ENCODE results near the gene MEF2A. TPM values are rescaled to one million over a fixed set of nuclear protein-coding genes. Genes with fewer than 3 reads are reported as not detected.

MEF2A gene
- total RNA-seq, 1 experiment from 2014 or later = 29.6 TPM

DNA sequence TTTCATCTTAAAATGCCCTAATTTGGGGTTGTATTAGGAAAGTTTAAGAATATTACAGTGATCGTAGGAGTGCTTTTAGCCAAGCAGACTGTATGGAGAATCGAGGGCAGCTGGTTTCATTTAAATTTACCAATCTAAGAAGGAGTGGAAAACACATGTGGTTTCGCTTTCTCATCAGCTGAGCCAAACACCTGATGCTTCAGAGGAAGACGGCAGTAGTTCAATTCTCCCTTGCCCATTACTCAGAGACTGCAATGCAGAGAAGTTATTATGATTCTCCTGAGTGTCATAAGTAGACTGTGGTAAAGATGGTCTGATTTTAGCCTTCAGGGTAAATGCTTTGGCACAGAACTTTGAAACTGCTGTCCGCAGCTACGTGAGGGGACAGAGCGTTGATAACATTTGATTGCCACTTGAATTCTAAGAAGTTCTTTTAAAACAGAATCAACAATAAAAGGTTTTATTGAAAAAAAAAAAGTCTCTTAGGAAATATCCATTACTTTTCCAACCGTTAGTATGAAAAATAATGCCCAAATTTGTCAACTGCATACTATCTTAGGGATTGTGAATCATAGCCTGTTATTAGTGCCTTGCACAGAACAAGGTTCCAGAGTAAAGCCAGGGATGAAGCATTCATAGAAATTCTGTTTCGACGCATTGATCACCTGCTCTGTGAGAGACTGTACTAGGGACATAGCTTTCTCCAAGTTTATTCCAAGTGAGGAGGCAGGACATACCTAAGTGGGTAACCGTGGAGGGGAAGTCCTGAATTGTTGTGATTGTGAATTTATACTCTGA lies 141.9 kb downstream of the MEF2A start:
- H2AFZ ChIP-seq (ENCODE audit: low read depth, low read length, poor library complexity, severe bottlenecking) = no peak overlapping the region
- no peaks in the 10 kb centered on the region for H3K9me3 ChIP-seq (ENCODE audit: control insufficient read depth in 1 of 2, insufficient read depth in 1 of 2, low read depth in 1 of 2, low read length in 2 of 2)
- no TSS peak for BruUV-seq (replicated peaks)
- TF ChIP-seq, protein P1, sequence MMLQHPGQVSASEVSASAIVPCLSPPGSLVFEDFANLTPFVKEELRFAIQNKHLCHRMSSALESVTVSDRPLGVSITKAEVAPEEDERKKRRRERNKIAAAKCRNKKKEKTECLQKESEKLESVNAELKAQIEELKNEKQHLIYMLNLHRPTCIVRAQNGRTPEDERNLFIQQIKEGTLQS (IDR thresholded peaks at IDR 0.05) = no peak
- TF ChIP-seq, protein P2, sequence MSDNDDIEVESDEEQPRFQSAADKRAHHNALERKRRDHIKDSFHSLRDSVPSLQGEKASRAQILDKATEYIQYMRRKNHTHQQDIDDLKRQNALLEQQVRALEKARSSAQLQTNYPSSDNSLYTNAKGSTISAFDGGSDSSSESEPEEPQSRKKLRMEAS (IDR thresholded peaks at IDR 0.05) = no peak
- TF ChIP-seq FOSL1 (IDR thresholded peaks at IDR 0.05; ENCODE audit: low read depth) (no peak), CBX3 (IDR thresholded peaks at IDR 0.05; ENCODE audit: low read depth) (no peak), CTCF (IDR thresholded peaks at IDR 0.05 in 2 of 3, conservative IDR thresholded peaks at IDR 0.05 in 1 of 3; ENCODE audit: borderline replicate concordance in 1 of 3, insufficient read depth in 1 of 3, low read depth in 2 of 3, low read length in 2 of 3) (no peak), ZBTB33 (IDR thresholded peaks at IDR 0.05; ENCODE audit: extremely low read depth, insufficient replicate concordance, low read length) (no peak), POLR2AphosphoS5 (IDR thresholded peaks at IDR 0.05; ENCODE audit: low read depth, low read length) (no peak), EZH2 (IDR thresholded peaks at IDR 0.05) (no peak), ELF1 (IDR thresholded peaks at IDR 0.05; ENCODE audit: borderline replicate concordance, low read depth) (no peak), EZH2phosphoT487 (IDR thresholded peaks at IDR 0.05; ENCODE audit: borderline replicate concordance) (no peak), SRF (IDR thresholded peaks at IDR 0.05; ENCODE audit: low read depth) (no peak)
- TF ChIP-seq, protein P3, sequence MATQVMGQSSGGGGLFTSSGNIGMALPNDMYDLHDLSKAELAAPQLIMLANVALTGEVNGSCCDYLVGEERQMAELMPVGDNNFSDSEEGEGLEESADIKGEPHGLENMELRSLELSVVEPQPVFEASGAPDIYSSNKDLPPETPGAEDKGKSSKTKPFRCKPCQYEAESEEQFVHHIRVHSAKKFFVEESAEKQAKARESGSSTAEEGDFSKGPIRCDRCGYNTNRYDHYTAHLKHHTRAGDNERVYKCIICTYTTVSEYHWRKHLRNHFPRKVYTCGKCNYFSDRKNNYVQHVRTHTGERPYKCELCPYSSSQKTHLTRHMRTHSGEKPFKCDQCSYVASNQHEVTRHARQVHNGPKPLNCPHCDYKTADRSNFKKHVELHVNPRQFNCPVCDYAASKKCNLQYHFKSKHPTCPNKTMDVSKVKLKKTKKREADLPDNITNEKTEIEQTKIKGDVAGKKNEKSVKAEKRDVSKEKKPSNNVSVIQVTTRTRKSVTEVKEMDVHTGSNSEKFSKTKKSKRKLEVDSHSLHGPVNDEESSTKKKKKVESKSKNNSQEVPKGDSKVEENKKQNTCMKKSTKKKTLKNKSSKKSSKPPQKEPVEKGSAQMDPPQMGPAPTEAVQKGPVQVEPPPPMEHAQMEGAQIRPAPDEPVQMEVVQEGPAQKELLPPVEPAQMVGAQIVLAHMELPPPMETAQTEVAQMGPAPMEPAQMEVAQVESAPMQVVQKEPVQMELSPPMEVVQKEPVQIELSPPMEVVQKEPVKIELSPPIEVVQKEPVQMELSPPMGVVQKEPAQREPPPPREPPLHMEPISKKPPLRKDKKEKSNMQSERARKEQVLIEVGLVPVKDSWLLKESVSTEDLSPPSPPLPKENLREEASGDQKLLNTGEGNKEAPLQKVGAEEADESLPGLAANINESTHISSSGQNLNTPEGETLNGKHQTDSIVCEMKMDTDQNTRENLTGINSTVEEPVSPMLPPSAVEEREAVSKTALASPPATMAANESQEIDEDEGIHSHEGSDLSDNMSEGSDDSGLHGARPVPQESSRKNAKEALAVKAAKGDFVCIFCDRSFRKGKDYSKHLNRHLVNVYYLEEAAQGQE (IDR thresholded peaks at IDR 0.05; ENCODE audit: low read depth) = no peak
- DNase-seq (ENCODE audit: low read depth, low spot score) (no peak), ATAC-seq (no peak)
- H3K4me3 ChIP-seq (replicated peaks in 1 of 2; ENCODE audit: low read depth in 1 of 2, low read length in 2 of 2) = no peak overlapping the region
- H3K4me2 ChIP-seq (ENCODE audit: low read length) = peak overlapping the region; percentile 87
- POLR2A ChIA-PET = interaction anchor here (1.0 to 1.4 kb wide), 2 partner anchors 26 to 299 kb away, joined by 6 read pairs; partner anchors contain the start of gene LYSMD4
- H3K9me2 ChIP-seq (ENCODE audit: insufficient read depth) = no peaks in the 10 kb centered on the region
- peaks cover 17 to 33% of the 10 kb centered on the region in 2 experiments for H3K4me1 ChIP-seq (ENCODE audit: control insufficient read depth in 1 of 2, insufficient read depth in 2 of 2, low read length in 2 of 2)
- intact Hi-C loops (cut with micrococcal nuclease) = no loop called here
- CTCF ChIA-PET = interaction anchor here (0.7 to 2.1 kb wide), 4 partner anchors 9 to 435 kb away, joined by 3 to 10 read pairs (median 5); no protein-coding TSS in a partner anchor
- H3K36me3 ChIP-seq (ENCODE audit: control insufficient read depth in 1 of 2, insufficient read depth in 2 of 2, low read length in 2 of 2) = peaks cover 0 to 4% of the 10 kb centered on the region in 2 experiments; a peak in 2 of 4 replicates
- RAD21 ChIA-PET (ENCODE audit: low non-redundant PET in 1 of 2, low total read pairs in 2 of 2, uncharacterized antibody in 2 of 2, unreplicated experiment in 2 of 2) = no interaction called here
- no peaks in the 10 kb centered on the region; the same call in 1 of the 2 replicates for H3K79me2 ChIP-seq (ENCODE audit: insufficient read depth, low read length)
- no peak overlapping the region for H3K27ac ChIP-seq (ENCODE audit: low read depth, low read length)
- 0 out of 2 replicates have a peak overlapping the region, but pooled peaks have one; percentile 33 for H3K9ac ChIP-seq (ENCODE audit: low read length)
- H3K27me3 ChIP-seq (ENCODE audit: insufficient read depth, low read length) = no peaks in the 10 kb centered on the region
- H4K20me1 ChIP-seq (ENCODE audit: insufficient read depth) = no peaks in the 10 kb centered on the region; the same call in 1 of the 2 replicates
